GM10266 (cell line): Measurements from ENCODE around the gene STARD7.

ENCODE experiments used
- DNase-seq: peaks from one replicate; pipeline ENCODE4 v3.0.0; 2012; ENCODE audit errors: extremely low spot score
- CTCF ChIP-seq: IDR thresholded peaks from 2 replicates; pipeline ENCODE4 v1.5.1; 2012; ENCODE audit warnings: mild to moderate bottlenecking, low read depth; ENCODE audit not compliant: control insufficient read depth, insufficient read depth; ENCODE audit errors: missing control alignments

The STARD7 gene

GRCh38 chr2:96150007-96150640 is 58.5 kb downstream of the STARD7 start:
- DNase-seq: no peak
- no peak for TF ChIP-seq CTCF

GRCh38 chr2:96148410-96149217 is 60.0 kb downstream of the STARD7 start:
- peak; percentile 4 for TF ChIP-seq CTCF
- DNase-seq: peak; percentile 83

DNA sequence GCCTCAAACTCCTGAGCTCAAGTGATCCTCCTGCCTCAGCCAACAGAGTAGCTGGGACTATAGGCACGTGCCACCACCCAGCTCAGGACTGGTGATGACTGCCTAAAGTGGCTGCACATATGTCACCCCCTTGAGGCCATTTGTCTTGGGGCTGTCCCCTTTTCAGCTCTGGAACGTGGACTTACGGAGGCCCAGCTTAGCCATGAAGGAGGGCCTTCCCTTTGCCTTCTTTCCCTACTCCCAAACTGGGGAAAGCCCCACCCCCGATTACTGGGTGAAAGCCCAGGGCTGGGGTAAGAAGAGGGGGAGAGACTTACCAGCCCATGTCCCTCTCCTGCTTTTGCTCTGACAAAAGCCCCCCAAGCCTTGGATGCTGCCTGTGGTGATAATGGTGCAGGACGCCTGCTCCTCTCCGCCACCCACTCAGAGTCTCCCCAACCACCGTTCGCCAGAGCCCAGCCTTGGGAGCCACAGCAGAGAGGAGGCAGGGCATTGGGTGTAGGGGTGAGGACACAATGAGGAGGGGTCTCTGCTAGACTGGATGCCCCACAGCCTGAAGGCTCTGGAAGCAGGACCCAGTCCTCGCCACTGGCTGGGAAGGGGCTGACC is 60.9 kb downstream of the STARD7 start:
- TF ChIP-seq CTCF: no peak

GRCh38 chr2:96146881-96147592 is 61.6 kb downstream of the STARD7 start:
- no peak for TF ChIP-seq CTCF
- DNase-seq: no peak

More for the DNA sequence above, 60.9 kb downstream of the STARD7 start:
- no peak for DNase-seq

DNA sequence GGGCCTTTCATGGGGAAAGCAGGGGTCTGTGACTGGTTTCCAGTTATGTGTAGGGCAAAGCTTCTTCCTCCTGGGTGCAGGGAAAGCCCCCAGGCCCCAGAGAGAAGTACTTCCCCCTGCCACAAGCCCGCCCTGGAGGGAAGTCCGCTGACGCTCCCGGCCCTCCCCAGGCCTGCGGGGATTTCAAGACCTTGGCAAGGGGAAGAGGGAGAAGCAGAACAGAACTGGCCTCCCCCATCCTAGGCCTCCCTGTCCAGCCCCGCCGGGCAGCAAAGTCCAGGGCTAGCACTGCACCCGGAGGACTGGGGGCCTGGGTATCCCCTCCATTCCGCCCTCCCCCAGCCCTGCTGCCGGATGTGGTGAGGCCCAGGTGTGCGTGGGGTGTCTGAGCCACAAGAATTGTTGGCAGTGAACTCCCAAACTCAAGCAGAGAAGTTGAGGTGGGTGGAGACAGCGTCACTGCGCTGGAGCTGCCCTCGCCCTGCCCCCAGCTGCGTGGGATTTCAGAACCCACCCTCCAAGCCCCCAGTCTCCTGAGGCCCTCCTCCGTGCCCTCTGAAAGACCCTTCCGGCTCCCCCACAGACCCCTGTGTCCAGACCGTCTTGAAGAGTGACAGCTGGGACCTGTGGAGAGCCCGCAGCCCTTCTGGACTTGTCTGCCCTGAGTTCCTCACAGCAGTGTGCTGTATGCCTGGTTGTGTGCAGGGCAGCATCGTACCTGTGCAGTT is 62.3 kb downstream of the STARD7 start:
- no peak for TF ChIP-seq CTCF
- DNase-seq: peak; percentile 86

DNA sequence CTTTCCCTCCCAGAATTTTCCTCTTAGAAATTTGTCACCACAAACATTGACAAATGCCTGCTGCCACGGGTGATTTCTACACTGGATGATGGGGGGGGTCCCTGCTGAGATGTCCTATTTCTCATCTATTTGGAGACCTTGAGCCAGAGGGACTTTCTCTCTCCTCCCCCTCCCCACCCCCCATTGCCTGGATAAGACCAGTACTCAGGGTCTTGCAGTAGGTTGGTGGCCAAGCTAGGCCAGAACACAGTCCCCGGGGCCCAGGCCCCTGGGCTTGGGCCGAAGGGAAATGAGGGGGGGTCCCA is 62.8 kb downstream of the STARD7 start:
- TF ChIP-seq CTCF: no peak

More for the DNA sequence above, 62.8 kb downstream of the STARD7 start:
- DNase-seq: no peak
